GM11168 (cell line): ENCODE measurements around the gene TIGIT.
"Not testable (repeated sequence)": the region's sequence is repeated elsewhere in the genome, so short reads cannot be mapped to it uniquely, and the experiment has no call there.

Source experiments
- in situ Hi-C: fragments of 300-500 bp; cut with MboI; formaldehyde crosslinking; loops from one replicate; pipeline ENCODE4 v1.12.0; 2022; ENCODE audit warnings: low sequenced_read_pairs; ENCODE audit not compliant: unreplicated experiment

The TIGIT gene

GRCh38 chr3:114293838-114294535, at the start of gene TIGIT:
Gene TIGIT, plus strand, starts transcription at chr3:114294028. Its CDS starts 34 bp downstream, at chr3:114294062.
- in situ Hi-C loops = no loop called here

- in situ Hi-C loops = no loop called here
These were observed 40.9 kb upstream of the TIGIT start for GRCh38 chr3:114252954-114253353.

GRCh38 chr3:114253505-114253904, 40.3 kb upstream of the TIGIT start:
- in situ Hi-C loops = no loop called here

- in situ Hi-C loops = no loop called here
These were observed 34.3 kb upstream of the TIGIT start for GRCh38 chr3:114259566-114259965.

GRCh38 chr3:114260152-114260551, 33.7 kb upstream of the TIGIT start:
- in situ Hi-C loops = no loop called here

GRCh38 chr3:114270019-114270418, 23.8 kb upstream of the TIGIT start:
- in situ Hi-C loops = no loop called here

- in situ Hi-C loops = no loop called here
These were observed 21.6 kb upstream of the TIGIT start for GRCh38 chr3:114272271-114272670.

- in situ Hi-C loops = no loop called here
These were observed 18.9 kb upstream of the TIGIT start for GRCh38 chr3:114274929-114275328.

GRCh38 chr3:114276856-114277255, 17.0 kb upstream of the TIGIT start:
- in situ Hi-C loops = not testable (repeated sequence)

GRCh38 chr3:114284644-114285043, 9.2 kb upstream of the TIGIT start:
- in situ Hi-C loops = no loop called here

GRCh38 chr3:114285648-114286230, 8.1 kb upstream of the TIGIT start:
- in situ Hi-C loops = no loop called here

GRCh38 chr3:114286266-114286665, 7.6 kb upstream of the TIGIT start:
- in situ Hi-C loops = no loop called here

- in situ Hi-C loops = no loop called here
These were observed 2.6 kb upstream of the TIGIT start for GRCh38 chr3:114290911-114291901.

GRCh38 chr3:114294940-114295480, 1.2 kb downstream of the TIGIT start:
- in situ Hi-C loops = no loop called here

GRCh38 chr3:114295946-114296345, 2.1 kb downstream of the TIGIT start:
- in situ Hi-C loops = no loop called here

- in situ Hi-C loops = no loop called here
These were observed 5.6 kb downstream of the TIGIT start for GRCh38 chr3:114299421-114299820.

- in situ Hi-C loops = no loop called here
These were observed 6.3 kb downstream of the TIGIT start for GRCh38 chr3:114299941-114300624.

GRCh38 chr3:114307222-114307830, 13.5 kb downstream of the TIGIT start:
- in situ Hi-C loops = no loop called here

GRCh38 chr3:114307832-114308231, 14.0 kb downstream of the TIGIT start:
- in situ Hi-C loops = no loop called here

GRCh38 chr3:114308377-114308776, 14.5 kb downstream of the TIGIT start:
- in situ Hi-C loops = no loop called here
